GM20000 (cell line): ENCODE data around the gene GRAMD1C.

Experiments
- DNase-seq: peaks from one replicate; pipeline ENCODE4 v3.0.0; 2012; ENCODE audit warnings: low spot score
- TF ChIP-seq, protein P1 (sequence below): IDR thresholded peaks from 2 replicates; pipeline ENCODE4 v1.5.1; 2012; ENCODE audit warnings: mild to moderate bottlenecking, control low read depth; ENCODE audit errors: extremely low read depth, missing control alignments

The GRAMD1C gene

DNA sequence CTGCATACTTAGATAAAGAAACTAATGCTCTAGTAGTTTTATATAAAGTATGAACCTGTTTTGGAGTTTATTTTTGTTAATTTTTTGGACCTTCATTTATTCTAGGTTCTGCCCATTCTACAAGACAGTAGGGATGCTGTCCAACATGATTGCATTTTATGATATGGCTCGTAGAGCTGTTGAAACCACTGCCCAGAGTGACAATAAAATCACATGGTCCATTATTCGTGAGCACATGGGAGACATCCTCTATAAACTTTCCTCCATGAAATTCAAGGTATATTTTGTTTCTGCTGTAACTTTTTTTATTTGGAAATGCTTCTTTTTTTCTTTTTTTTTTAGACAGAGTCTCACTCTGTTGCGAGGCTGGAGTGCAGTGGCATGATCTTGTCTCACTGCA lies 33.3 kb upstream of the GRAMD1C start:
- no peak for DNase-seq
- TF ChIP-seq, protein P1, sequence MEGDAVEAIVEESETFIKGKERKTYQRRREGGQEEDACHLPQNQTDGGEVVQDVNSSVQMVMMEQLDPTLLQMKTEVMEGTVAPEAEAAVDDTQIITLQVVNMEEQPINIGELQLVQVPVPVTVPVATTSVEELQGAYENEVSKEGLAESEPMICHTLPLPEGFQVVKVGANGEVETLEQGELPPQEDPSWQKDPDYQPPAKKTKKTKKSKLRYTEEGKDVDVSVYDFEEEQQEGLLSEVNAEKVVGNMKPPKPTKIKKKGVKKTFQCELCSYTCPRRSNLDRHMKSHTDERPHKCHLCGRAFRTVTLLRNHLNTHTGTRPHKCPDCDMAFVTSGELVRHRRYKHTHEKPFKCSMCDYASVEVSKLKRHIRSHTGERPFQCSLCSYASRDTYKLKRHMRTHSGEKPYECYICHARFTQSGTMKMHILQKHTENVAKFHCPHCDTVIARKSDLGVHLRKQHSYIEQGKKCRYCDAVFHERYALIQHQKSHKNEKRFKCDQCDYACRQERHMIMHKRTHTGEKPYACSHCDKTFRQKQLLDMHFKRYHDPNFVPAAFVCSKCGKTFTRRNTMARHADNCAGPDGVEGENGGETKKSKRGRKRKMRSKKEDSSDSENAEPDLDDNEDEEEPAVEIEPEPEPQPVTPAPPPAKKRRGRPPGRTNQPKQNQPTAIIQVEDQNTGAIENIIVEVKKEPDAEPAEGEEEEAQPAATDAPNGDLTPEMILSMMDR, result no peak

DNA sequence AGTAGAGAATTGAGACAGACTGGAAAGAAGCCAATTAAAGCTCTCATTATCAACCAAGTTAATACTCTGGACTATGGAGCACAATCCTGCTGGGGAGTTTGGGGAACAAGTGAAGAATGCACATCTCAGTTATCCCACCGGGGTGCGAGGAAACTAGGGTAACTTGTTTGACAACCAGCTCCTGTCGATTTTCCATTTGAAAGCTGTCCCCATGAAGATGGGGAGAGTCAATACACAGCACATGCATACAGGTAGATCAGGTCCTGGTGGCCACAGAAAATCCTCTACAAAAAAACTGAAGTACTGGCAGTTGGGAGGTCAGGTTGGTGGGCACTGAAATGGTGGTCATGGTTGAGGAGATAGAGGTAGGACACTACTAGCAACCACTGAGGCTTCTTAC lies 25.7 kb upstream of the GRAMD1C start:
- DNase-seq, result no peak
- TF ChIP-seq, protein P1, result no peak

DNA sequence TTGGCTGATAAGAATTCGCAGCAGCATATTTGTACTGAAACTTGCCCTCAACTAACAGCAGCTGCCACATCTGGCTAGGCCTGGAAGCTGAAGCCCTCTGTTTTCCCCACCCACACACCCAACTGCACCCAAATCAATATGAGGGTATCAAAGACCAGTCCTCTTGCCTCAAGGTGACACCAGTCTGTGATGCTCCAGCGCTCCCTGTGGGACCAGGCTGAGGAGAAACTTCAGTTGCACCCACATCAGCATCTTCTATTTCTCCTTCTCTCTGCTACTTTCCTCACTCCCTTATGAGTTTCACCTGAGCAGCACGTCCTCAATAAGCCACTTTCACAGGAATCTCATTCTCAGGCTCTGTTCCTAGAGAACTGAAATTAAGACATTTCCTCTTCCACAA lies 18.7 kb upstream of the GRAMD1C start:
- TF ChIP-seq, protein P1, result no peak
- no peak for DNase-seq

DNA sequence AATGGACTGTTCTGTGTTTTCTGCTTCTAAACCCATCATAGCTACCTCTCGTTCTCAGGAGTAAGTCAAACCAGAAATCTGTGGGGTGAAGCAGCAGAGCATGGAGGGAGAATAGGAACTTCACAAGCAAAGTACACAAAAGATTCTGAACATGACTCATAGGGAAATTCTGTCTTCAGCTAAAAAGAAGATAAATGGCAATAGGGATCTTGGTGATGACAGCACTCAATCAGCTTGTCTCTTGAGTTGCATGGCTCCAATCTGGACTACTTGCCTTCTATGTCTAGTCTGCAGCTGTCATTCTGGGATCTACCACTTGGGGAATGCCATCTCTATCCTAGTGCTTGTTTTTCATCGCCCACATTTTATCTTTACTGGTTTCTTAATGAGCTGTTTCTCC lies 13.5 kb upstream of the GRAMD1C start:
- peak; percentile 58 for DNase-seq

DNA sequence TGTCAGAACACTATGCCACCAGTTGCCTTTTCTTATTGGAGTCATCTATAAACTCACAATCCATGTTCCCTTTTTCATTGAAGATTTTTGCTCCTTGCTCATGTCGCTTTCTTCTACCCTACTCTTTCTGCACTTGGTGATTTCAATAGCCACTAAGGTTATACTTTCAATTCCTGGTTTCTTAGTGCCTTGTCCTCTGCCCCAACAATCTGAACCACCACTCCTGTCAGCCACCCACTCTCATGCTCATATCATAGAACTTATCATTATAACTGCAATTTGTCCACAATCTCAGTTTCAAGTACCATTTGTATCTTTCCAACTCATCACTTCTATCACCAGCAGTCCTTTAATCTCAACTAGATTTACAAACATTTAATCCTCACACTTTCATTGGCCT lies 10.0 kb upstream of the GRAMD1C start:
- no peak for DNase-seq

More for the DNA sequence above, 13.5 kb upstream of the GRAMD1C start:
- TF ChIP-seq, protein P1, result no peak

DNA sequence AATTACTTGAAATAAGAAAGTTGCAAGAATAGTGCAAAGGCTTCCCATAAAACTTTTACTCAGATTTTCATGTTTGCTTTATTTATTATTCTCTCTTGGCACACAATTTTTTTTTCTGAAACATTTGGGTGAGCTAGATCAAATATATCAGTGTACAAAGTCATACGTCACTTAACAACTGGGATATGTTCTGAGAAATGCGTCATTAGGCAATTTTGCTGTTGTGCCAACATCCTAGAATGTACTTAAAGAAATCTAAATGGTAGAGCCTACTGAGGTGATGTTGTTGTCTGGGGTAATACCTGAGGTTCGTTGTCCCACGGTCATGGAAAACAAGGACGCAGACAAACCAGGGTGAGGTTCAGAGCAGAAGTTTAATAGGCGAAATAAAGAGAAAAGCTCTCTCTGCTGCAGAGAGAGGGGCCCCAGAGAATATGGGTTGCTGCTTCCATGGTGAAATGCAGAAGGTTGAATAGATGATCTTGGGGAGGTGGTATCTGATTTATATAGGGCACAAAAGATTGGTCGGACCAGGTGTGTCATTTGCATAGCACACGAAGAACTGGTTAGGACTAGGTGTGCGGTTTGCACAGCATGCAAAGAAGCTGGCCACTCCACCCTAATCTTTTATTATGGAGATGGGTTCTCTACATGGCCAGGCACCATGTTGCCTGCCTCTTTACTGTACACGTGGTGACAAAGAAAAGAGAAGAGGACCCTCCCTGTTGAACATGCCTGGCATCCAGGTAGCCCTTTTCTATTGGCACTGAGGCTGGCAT lies 8.8 kb upstream of the GRAMD1C start:
- TF ChIP-seq, protein P1, result no peak
- no peak for DNase-seq

More for the DNA sequence above, 10.0 kb upstream of the GRAMD1C start:
- TF ChIP-seq, protein P1, result no peak

DNA sequence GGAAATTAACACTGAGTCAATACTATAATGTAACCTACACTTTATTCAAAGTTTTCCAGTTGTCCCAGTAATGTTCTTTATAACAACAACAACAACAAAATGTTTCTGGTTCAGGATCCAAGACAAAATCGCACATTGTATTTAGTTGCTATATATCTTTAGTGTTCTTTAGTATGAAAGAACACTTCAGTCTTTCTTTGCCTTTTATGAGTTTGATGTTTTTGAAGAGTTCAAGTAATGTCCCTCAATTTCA lies 7.6 kb upstream of the GRAMD1C start:
- TF ChIP-seq, protein P1, result no peak
- no peak for DNase-seq
